ENCODE results near the gene PRPF6.

Gene PRPF6

DNA sequence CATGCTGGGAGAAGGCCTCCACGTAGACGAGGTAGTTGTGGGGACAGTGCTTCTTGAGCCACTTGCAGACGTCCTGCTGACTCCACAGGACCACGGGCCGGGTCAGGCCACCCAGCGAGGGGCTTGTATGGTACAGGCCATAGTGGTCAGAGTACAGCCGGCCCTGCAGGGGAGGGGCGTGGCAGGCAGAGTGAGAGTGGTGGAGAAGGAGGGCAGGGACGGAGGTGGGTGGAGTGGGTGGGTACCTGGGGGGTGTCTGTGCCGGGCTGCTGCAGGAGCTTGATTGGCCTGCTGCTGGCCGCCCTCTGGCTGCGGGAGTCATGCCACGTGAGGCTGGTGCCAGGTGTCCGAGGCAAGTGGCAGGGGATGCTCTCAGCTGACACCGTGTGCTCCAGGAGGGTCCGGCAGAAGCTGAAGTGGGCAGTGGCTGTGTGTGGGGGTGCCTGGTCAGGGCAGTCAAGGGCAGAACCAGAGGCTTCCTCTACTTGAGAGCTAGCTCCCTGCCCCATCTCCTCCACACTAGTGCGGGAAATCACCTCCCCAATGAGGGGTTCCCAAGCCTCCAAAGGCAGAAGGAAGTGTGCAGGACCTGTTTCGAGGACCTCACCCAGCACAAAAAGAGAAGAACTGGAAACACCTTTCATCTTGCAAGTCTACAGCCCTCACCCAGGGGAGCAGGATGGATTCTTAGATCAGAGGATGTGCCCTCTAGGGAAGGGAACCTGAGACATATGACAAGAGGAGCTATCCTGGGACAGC lies 3.8 kb upstream of the PRPF6 start:
- DNase-seq (ENCODE audit: low read depth): no peak
- no peak overlapping the region; the same call in 1 of the 2 replicates for H3K4me3 ChIP-seq (ENCODE audit: low read depth, low read length)
- TF ChIP-seq, protein P1, sequence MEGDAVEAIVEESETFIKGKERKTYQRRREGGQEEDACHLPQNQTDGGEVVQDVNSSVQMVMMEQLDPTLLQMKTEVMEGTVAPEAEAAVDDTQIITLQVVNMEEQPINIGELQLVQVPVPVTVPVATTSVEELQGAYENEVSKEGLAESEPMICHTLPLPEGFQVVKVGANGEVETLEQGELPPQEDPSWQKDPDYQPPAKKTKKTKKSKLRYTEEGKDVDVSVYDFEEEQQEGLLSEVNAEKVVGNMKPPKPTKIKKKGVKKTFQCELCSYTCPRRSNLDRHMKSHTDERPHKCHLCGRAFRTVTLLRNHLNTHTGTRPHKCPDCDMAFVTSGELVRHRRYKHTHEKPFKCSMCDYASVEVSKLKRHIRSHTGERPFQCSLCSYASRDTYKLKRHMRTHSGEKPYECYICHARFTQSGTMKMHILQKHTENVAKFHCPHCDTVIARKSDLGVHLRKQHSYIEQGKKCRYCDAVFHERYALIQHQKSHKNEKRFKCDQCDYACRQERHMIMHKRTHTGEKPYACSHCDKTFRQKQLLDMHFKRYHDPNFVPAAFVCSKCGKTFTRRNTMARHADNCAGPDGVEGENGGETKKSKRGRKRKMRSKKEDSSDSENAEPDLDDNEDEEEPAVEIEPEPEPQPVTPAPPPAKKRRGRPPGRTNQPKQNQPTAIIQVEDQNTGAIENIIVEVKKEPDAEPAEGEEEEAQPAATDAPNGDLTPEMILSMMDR (IDR thresholded peaks at IDR 0.05; ENCODE audit: low read depth, low read length, missing control alignments): no peak

DNA sequence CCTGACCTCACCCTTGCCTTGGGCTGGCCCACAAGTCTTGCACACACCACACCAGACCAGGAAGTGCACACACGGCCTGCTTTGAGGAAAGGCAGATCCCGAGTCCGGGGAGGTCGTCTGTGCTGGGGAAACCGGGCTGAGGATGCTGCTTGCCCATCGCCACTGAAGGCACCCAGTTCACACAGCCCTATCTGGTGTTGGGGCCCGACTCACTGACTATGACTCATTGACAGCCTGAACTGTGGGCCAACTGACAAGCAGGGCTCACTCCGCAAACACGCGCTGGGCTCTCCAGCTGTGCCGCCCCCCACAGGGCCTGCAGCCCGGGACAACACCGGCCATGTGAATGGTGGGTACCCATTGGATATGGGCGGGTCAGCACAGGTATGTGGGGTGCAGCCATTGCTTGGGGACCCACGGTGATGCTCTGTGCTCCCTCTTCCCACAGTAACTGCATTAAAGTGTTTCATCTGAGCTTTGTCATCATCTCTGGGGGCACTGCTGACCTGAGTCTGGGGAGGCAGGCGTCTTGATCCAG lies 3.1 kb upstream of the PRPF6 start:
- TF ChIP-seq, protein P1 (IDR thresholded peaks at IDR 0.05; ENCODE audit: low read depth, low read length, missing control alignments): no peak
- peak overlapping the region; percentile 83 for H3K4me3 ChIP-seq (ENCODE audit: low read depth, low read length)
- DNase-seq (ENCODE audit: low read depth): no peak

DNA sequence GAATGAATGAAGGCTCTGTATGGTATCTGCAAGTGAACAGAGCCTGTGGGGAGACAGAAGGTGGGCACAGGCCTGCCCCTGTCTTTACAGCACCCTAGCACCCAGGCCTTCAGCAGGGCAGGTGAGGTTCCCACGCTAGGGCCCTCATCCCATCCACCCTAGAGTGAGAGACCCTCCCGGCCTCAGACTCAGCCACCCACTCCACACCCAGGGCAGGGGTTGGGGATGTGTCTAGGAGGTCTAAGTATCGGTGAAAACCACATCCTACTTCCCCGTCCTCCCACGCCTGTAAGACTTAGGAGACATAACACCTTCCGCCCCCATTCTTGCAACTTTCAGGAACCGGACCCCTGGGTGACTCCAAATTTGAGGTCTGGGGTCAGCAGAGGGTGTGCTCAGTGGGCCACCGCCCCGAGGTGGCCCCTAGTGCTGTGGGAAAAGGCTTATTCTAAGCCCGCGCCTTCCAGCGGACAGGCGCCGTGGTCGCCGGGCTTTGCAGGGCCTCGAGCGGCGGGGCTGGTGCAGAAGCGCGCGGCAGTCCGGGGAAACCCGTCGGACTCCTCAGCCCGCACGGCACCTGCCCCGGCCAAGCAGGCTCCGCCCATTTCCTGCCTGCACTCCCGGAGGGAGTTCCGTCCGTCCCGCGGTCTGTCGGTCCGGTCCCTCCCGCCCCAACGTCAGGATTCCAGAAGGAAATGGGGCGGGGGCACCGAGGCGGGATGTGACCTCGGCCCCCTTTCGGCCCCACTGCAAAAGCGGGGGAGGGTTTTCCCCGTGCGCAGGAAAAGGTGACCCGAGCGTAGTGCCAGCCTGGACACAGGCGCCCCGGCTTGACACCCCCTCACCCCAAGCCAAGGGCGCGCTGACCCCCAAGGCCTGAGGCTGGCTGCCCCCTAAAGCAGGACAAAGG lies 2.4 kb upstream of the PRPF6 start:
- TF ChIP-seq, protein P1 (IDR thresholded peaks at IDR 0.05; ENCODE audit: low read depth, low read length, missing control alignments): no peak
- peak overlapping the region; percentile 83 for H3K4me3 ChIP-seq (ENCODE audit: low read depth, low read length)
- no peak for DNase-seq (ENCODE audit: low read depth)

DNA sequence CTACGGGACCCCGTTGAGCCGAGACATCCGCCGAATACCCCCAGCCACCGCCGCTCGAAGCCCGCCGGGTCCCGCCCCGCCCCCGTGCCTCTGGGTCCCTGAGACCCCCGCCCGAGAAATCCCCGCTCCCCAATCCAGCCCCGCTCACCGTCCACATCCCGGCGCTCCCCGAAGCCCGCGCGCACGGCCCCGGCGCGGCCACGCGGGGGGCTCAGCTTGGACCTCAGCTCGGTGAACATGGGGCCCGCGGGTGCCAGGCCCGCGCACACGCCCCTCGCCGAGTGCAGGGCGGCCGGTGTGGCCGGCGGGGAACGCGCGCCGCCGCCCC lies 1.7 kb upstream of the PRPF6 start:
- no peak for DNase-seq (ENCODE audit: low read depth)
- TF ChIP-seq, protein P1 (IDR thresholded peaks at IDR 0.05; ENCODE audit: low read depth, low read length, missing control alignments): no peak
- peak overlapping the region; percentile 83 for H3K4me3 ChIP-seq (ENCODE audit: low read depth, low read length)

DNA sequence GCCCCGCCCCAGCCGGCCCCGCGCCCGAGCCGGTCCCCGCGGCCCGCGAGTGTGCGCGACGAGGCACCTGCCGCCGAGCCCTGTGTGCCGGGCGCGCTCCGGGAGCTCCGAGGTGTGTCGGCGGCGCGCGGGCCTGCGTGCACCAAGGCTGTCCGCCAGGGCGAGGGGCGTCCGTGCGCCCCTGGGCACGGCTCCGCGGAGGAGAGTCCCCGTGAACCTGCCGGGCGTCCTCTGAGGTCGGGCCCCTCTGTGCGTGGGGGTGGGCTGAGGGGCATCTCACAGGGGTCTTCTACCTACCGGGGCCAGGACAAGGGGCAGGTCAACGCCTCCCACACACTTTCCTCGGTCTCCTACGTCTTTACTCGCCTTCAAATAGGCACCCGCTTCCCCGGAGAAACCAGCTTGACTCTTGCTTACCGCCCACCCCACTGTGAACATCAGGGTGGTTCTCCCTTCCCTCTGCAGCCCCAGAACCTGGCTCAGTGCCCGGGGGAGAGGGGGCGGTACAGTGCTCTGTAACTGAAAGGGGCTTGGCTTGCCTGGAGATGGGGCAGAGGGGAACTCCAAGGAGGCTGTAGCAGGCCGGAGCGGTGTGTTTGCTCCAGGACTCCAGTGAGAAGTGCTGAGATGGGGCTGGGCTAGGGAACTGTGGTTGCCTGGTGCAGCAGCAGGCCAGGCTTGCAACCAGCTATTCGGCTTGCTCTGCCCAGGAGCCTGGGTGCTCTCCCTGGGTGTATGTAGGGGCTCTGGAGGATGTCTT lies 1.2 kb upstream of the PRPF6 start, which contains the start of gene SAMD10:
SAMD10 (minus strand) TSS at position 86 of the 760 bp plus-strand sequence. CDS start 175 bp downstream, outside the sequence.
- DNase-seq (ENCODE audit: low read depth): no peak
- TF ChIP-seq, protein P1 (IDR thresholded peaks at IDR 0.05; ENCODE audit: low read depth, low read length, missing control alignments): peak; percentile 34
- H3K4me3 ChIP-seq (ENCODE audit: low read depth, low read length): peak within 1 kb of the TSS; percentile 83

DNA sequence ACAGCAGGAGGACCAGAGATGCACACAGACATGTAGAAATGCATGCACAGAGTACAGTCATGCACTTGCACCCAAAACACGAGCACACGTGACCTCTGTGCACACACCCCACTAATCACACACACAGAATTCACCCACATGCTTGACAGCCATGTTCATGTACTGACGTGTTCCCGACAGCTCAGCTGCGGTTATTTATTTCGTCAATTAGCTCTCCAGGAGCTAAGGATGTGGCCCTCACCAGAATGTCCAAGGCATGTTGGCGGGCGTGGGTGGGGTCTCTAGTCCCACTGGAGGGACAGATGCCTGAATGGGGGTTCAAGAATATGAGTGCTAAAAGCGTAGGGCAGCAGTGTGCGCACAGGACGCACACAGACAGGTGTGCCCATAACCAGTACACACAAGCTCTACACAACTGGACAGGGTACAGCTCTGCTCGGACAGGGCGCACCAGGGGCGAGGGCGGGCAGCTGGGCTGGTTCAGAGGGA lies 571 bp upstream of the PRPF6 start:
- peak overlapping the region; percentile 83 for H3K4me3 ChIP-seq (ENCODE audit: low read depth, low read length)
- no peak for DNase-seq (ENCODE audit: low read depth)
- TF ChIP-seq, protein P1 (IDR thresholded peaks at IDR 0.05; ENCODE audit: low read depth, low read length, missing control alignments): no peak

Measured in GM12864 (cell line).